ENCODE data around the gene ATF6. TPM values are rescaled to one million over a fixed set of nuclear protein-coding genes. Genes with fewer than 3 reads are reported as not detected.

ATF6 gene
- total and polyA plus RNA-seq, 2 of the 8 experiments (the other 6 are each of a cell fraction or from before 2014, with no cell fraction given): 4.6 to 10.0 TPM

DNA sequence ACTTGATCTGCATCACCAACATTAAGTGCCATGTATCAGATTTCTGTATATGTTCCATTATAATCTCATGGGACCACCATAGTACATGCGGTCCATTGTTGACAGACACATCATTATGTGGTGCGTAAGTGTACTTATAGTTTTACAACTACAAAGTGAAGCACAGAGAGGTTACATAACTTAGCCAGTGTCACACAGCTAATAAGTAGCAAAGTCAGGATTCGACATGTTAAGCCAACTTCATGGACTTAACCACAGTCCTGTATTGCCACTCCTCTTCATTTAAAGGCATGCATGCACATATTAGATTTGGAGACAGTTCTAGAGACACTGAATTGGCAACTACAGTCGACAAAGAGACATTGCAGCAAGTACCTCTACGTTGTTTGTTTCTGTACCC lies 120.5 kb downstream of the ATF6 start (continued):
- no peak for TF ChIP-seq CTCF (IDR thresholded peaks at IDR 0.05; ENCODE audit: control extremely low read depth in 1 of 3, insufficient read depth in 1 of 3, low read depth in 1 of 3, low read length in 3 of 3)
- TF ChIP-seq, protein P1, sequence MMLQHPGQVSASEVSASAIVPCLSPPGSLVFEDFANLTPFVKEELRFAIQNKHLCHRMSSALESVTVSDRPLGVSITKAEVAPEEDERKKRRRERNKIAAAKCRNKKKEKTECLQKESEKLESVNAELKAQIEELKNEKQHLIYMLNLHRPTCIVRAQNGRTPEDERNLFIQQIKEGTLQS (IDR thresholded peaks at IDR 0.05; ENCODE audit: insufficient read depth, low read depth, low read length): no peak
- no peak for TF ChIP-seq KDM1A (IDR thresholded peaks at IDR 0.05; ENCODE audit: borderline replicate concordance, low read length)

Data from H1 (cell line).